ENCODE measurements around the gene OLFML2A.

Gene OLFML2A

GRCh38 chr9:124800306-124801259 lies 23.6 kb downstream of the OLFML2A start:
- no peak for DNase-seq

GRCh38 chr9:124801356-124801755 lies 24.4 kb downstream of the OLFML2A start:
- DNase-seq: no peak

- DNase-seq: no peak
These were observed 25.5 kb downstream of the OLFML2A start for GRCh38 chr9:124802426-124802825.

GRCh38 chr9:124803911-124804310 lies 27.0 kb downstream of the OLFML2A start:
- DNase-seq: no peak

GRCh38 chr9:124805186-124805585 lies 28.3 kb downstream of the OLFML2A start:
- DNase-seq: no peak

GRCh38 chr9:124808246-124808956 lies 31.5 kb downstream of the OLFML2A start:
- no peak for DNase-seq

- no peak for DNase-seq
These were observed 32.3 kb downstream of the OLFML2A start for GRCh38 chr9:124809211-124809610.

- no peak for DNase-seq
These were observed 33.0 kb downstream of the OLFML2A start for GRCh38 chr9:124809741-124810500.

GRCh38 chr9:124810663-124811355 lies 33.9 kb downstream of the OLFML2A start:
- DNase-seq: no peak

- DNase-seq: no peak
These were observed 35.5 kb downstream of the OLFML2A start for GRCh38 chr9:124812441-124812876.

- DNase-seq: no peak
These were observed 36.1 kb downstream of the OLFML2A start for GRCh38 chr9:124813041-124813440.

- no peak for DNase-seq
These were observed 36.7 kb downstream of the OLFML2A start for GRCh38 chr9:124813501-124814163.

- no peak for DNase-seq
These were observed 37.2 kb downstream of the OLFML2A start for GRCh38 chr9:124814164-124814535.

GRCh38 chr9:124815601-124816000 lies 38.7 kb downstream of the OLFML2A start:
- no peak for DNase-seq

GRCh38 chr9:124818431-124819281 lies 41.7 kb downstream of the OLFML2A start:
- peak; percentile 43 for DNase-seq

GRCh38 chr9:124820698-124821623 lies 44.0 kb downstream of the OLFML2A start:
- no peak for DNase-seq

GRCh38 chr9:124828489-124829333 lies 51.8 kb downstream of the OLFML2A start:
- DNase-seq: peak; percentile 25

GRCh38 chr9:124829334-124829669 lies 52.4 kb downstream of the OLFML2A start:
- DNase-seq: no peak

GRCh38 chr9:124830593-124830992 lies 53.7 kb downstream of the OLFML2A start:
- DNase-seq: no peak
